H1 (cell line): Measurements from ENCODE around the gene MRM2. TPM values are rescaled to one million over a fixed set of nuclear protein-coding genes. Genes with fewer than 3 reads are reported as not detected.

Experiments
- CTCF ChIA-PET: fragments of 300-600 bp; sonication (Branson Sonifier 250); formaldehyde crosslinking; loops from one replicate; lab custom pipeline; 2021; ENCODE audit not compliant: partially characterized antibody; lab: Charles Lee
- POLR2A ChIA-PET: fragments of 300-600 bp; sonication (Branson Sonifier 250); formaldehyde crosslinking; loops from one replicate; lab custom pipeline; 2021; ENCODE audit warnings: inconsistent platforms; ENCODE audit not compliant: partially characterized antibody; lab: Charles Lee
- DNase-seq, 2 experiments: peaks; one replicate each; pipeline versions ENCODE4 v3.0.0 to v3.0.0-alpha.2; 2010 to 2022; ENCODE audit warnings: low spot score in 2 of 2, low read depth in 1 of 2, mixed read lengths in 1 of 2
- FAIRE-seq: peaks from 2 replicates; lab custom pipeline; 2011; peaks lifted over from hg19 to GRCh38; lab: Jason Lieb, UNC
- H2AFZ ChIP-seq: 2 replicates; pipeline ENCODE4 v1.8.1; 2012; ENCODE audit warnings: low read length, inconsistent platforms
- H2AK5ac ChIP-seq: 2 replicates; pipeline ENCODE4 v1.6.1; 2013; ENCODE audit warnings: low read depth, low read length
- H2BK120ac ChIP-seq: replicated peaks from 2 replicates; pipeline ENCODE3; 2013; ENCODE audit warnings: low read depth, low read length, inconsistent platforms
- H2BK12ac ChIP-seq: 2 replicates; pipeline ENCODE4 v1.6.1; 2013; ENCODE audit warnings: low read depth, low read length
- H2BK15ac ChIP-seq: 2 replicates; pipeline ENCODE4 v1.6.1; 2013; ENCODE audit warnings: low read length
- H2BK20ac ChIP-seq: 2 replicates; pipeline ENCODE4 v1.6.1; 2013; ENCODE audit warnings: low read length
- H2BK5ac ChIP-seq: 2 replicates; pipeline ENCODE4 v1.6.1; 2013; ENCODE audit warnings: low read depth, low read length
- H3K14ac ChIP-seq: 2 replicates; pipeline ENCODE4 v1.6.1; 2013; ENCODE audit warnings: inconsistent platforms; ENCODE audit not compliant: insufficient read length
- H3K18ac ChIP-seq: 2 replicates; pipeline ENCODE4 v1.6.1; 2013; ENCODE audit warnings: low read length; ENCODE audit errors: extremely low read depth
- H3K23ac ChIP-seq: 2 replicates; pipeline ENCODE4 v1.6.1; 2013; ENCODE audit warnings: inconsistent platforms; ENCODE audit not compliant: insufficient read length
- H3K23me2 ChIP-seq: 2 replicates; pipeline ENCODE4 v1.6.1; 2013; ENCODE audit warnings: low read depth, low read length
- H3K27ac ChIP-seq: 2 replicates; pipeline ENCODE4 v1.6.1; 2011; ENCODE audit warnings: low read depth, low read length, inconsistent platforms
- H3K27me3 ChIP-seq, 4 experiments: replicated peaks in 1 of 4; 1 replicate in 1 of 4; 2 replicates in 3 of 4; pipeline versions ENCODE4 v1.6.1 to v1.8.1; 2011 to 2013; ENCODE audit warnings: low read length in 3 of 4, mild to moderate bottlenecking in 3 of 4, inconsistent platforms in 2 of 4, mixed read lengths in 2 of 4, moderate library complexity in 1 of 4; ENCODE audit not compliant: control insufficient read depth in 3 of 4, insufficient read depth in 3 of 4; ENCODE audit errors: extremely low read depth in 1 of 4
- H3K36me3 ChIP-seq, 4 experiments: 2 replicates each; pipeline versions ENCODE4 v1.6.1 to v1.8.1; 2011 to 2013; ENCODE audit warnings: mild to moderate bottlenecking in 4 of 4, low read length in 3 of 4, moderate library complexity in 2 of 4, control low read depth in 1 of 4, inconsistent platforms in 1 of 4; ENCODE audit not compliant: insufficient read depth in 4 of 4, control insufficient read depth in 2 of 4
- H3K4ac ChIP-seq: replicated peaks from 2 replicates; pipeline ENCODE3; 2013; ENCODE audit warnings: low read length, low read depth, mixed read lengths, inconsistent platforms; ENCODE audit not compliant: insufficient read length
- H3K4me1 ChIP-seq, 4 experiments: replicated peaks in 1 of 4; 1 replicate in 1 of 4; 2 replicates in 3 of 4; pipeline versions ENCODE4 v1.6.1 to v1.8.1; 2011 to 2013; ENCODE audit warnings: low read length in 3 of 4, inconsistent platforms in 2 of 4, mixed read lengths in 1 of 4; ENCODE audit not compliant: insufficient read depth in 4 of 4, control insufficient read depth in 3 of 4
- H3K4me2 ChIP-seq, 2 experiments: 2 replicates each; pipeline versions ENCODE4 v1.6.1 to v1.8.1; 2011 to 2013; ENCODE audit warnings: low read depth in 2 of 2, low read length in 2 of 2, control low read depth in 1 of 2, inconsistent platforms in 1 of 2, mild to moderate bottlenecking in 1 of 2; ENCODE audit not compliant: insufficient read depth in 1 of 2
- H3K4me3 ChIP-seq, 4 experiments: fragments of 200-600, 300-600 bp in 1 of 4; sonication (generic), shearing (Covaris generic), sonication (Bioruptor Twin) in 1 of 4; 2 replicates each; pipeline versions ENCODE4 v1.5.1 to v1.8.1; 2011 to 2016; ENCODE audit warnings: low read length in 4 of 4, low read depth in 3 of 4, control low read depth in 2 of 4, inconsistent platforms in 2 of 4, mild to moderate bottlenecking in 2 of 4, mixed read lengths in 1 of 4, moderate library complexity in 1 of 4; ENCODE audit not compliant: insufficient read depth in 2 of 4; ENCODE audit errors: extremely low read depth in 1 of 4
- H3K56ac ChIP-seq: replicated peaks from 2 replicates; pipeline ENCODE3; 2013; ENCODE audit warnings: low read depth, mild to moderate bottlenecking, mixed read lengths, low read length, inconsistent platforms; ENCODE audit not compliant: insufficient read length
- H3K79me1 ChIP-seq: 2 replicates; pipeline ENCODE4 v1.6.1; 2013; ENCODE audit warnings: low read depth, low read length, control low read depth
- H3K79me2 ChIP-seq, 2 experiments: 2 replicates each; pipeline versions ENCODE4 v1.6.1 to v1.8.1; 2012 to 2013; ENCODE audit warnings: low read length in 2 of 2, mild to moderate bottlenecking in 2 of 2, inconsistent platforms in 1 of 2; ENCODE audit not compliant: insufficient read depth in 2 of 2, control insufficient read depth in 1 of 2
- H3K9ac ChIP-seq, 4 experiments: replicated peaks in 1 of 4; 1 replicate in 1 of 4; 2 replicates in 3 of 4; pipeline versions ENCODE4 v1.6.1 to v1.8.1; 2011 to 2013; ENCODE audit warnings: low read depth in 3 of 4, low read length in 3 of 4, control low read depth in 2 of 4, mild to moderate bottlenecking in 2 of 4, moderate library complexity in 2 of 4, inconsistent platforms in 1 of 4; ENCODE audit errors: extremely low read depth in 1 of 4
- H3K9me3 ChIP-seq, 2 experiments: 2 replicates each; pipeline versions ENCODE4 v1.6.1 to v1.8.1; 2012 to 2013; ENCODE audit warnings: mild to moderate bottlenecking in 2 of 2, moderate library complexity in 2 of 2, control low read depth in 1 of 2, inconsistent platforms in 1 of 2, low read depth in 1 of 2, low read length in 1 of 2, mixed read lengths in 1 of 2; ENCODE audit not compliant: insufficient read depth in 2 of 2
- H4K20me1 ChIP-seq, 2 experiments: replicated peaks in 1 of 2; 2 replicates each; pipeline versions ENCODE3 to v1.8.1; 2011 to 2013; ENCODE audit warnings: inconsistent platforms in 2 of 2, low read length in 2 of 2, mild to moderate bottlenecking in 1 of 2; ENCODE audit not compliant: insufficient read depth in 2 of 2, control insufficient read depth in 1 of 2
- H4K5ac ChIP-seq: 2 replicates; pipeline ENCODE4 v1.6.1; 2013; ENCODE audit warnings: low read length, low read depth, mixed read lengths, inconsistent platforms; ENCODE audit not compliant: insufficient read length
- H4K8ac ChIP-seq: 2 replicates; pipeline ENCODE4 v1.8.0; 2013; ENCODE audit warnings: mild to moderate bottlenecking, moderate library complexity, low read length, inconsistent platforms; ENCODE audit not compliant: insufficient read depth; ENCODE audit errors: extremely low read depth
- H4K91ac ChIP-seq: replicated peaks from 2 replicates; pipeline ENCODE3; 2013; ENCODE audit warnings: low read length, mixed read lengths, inconsistent platforms; ENCODE audit not compliant: insufficient read length
- ATF3 ChIP-seq: IDR thresholded peaks from 2 replicates; pipeline ENCODE4 v1.6.1; 2011; ENCODE audit warnings: low read depth, mild to moderate bottlenecking, low read length; ENCODE audit not compliant: insufficient read depth
- MAFK ChIP-seq: IDR thresholded peaks from 2 replicates; pipeline ENCODE4 v1.6.1; 2012; ENCODE audit warnings: low read depth, mild to moderate bottlenecking, improper control_type of control experiment, low read length
- WGBS, 2 experiments: shearing (Covaris generic) in 1 of 2; methylation state at CpG; one replicate each; pipeline versions ENCODE4 v1.1.6 to v1.1.7; 2013 to 2015; ENCODE audit warnings: low lambda C conversion rate in 2 of 2, mixed read lengths in 2 of 2, inconsistent platforms in 1 of 2, low coverage in 1 of 2, missing lambda C conversion rate in 1 of 2; ENCODE audit not compliant: insufficient replicate concordance in 2 of 2, insufficient coverage in 1 of 2, insufficient read length in 1 of 2; ENCODE audit errors: extremely low coverage in 1 of 2, missing lambda C conversion rate in 1 of 2; 5-methylcytosine and 5-hydroxymethylcytosine counted together
- polyA plus RNA-seq, 7 experiments: library from polyadenylated mRNA; depleted of rRNA in 3 of 7; stranded (reverse) in 5 of 7; unstranded in 2 of 7; fragments of >200 nt in 5 of 7; fragments of 200-250 nt in 2 of 7; gene quantifications; 1 replicate in 5 of 7; 2 replicates in 1 of 7; 4 replicates in 1 of 7; pipeline versions ENCODE4 v1.2.1 to v1.2.3, GENCODE V29; 2011 to 2013; ENCODE audit warnings: missing spikeins in 2 of 7, mixed read lengths in 2 of 7
- total RNA-seq: library from RNA; stranded (reverse); fragmentation: NEBNext Ultra II Directional; extraction: Animal tissue kit (Norgen Biotek cat#: 25700); gene quantifications from 2 replicates; pipeline ENCODE4 v1.2.1, GENCODE V29; 2021

Gene MRM2
- total and polyA plus RNA-seq, 2 of the 8 experiments (the other 6 are each of a cell fraction or from before 2014, with no cell fraction given): 17.2 to 38.6 TPM

GRCh38 chr7:2283074-2283473, 41.1 kb upstream of the MRM2 start:
- Histone ChIP-seq H2BK5ac (peak overlapping the region; percentile 73; the same call in 1 of the 2 replicates), H3K79me2 (peaks cover 0 to 15% of the 10 kb centered on the region in 2 experiments; a peak in 1 of 4 replicates), H4K91ac (no peak overlapping the region), H2BK15ac (no peak overlapping the region), H3K4me1 (peaks cover 0 to 10% (median 2%) of the 10 kb centered on the region in 4 experiments; a peak in 4 of 7 replicates), H2BK12ac (no peak overlapping the region), H3K18ac (no peak overlapping the region; the same call in 1 of the 2 replicates), H3K27me3 (no peaks in the 10 kb centered on the region), H2BK20ac (no peak overlapping the region), H2AFZ (no peak overlapping the region)
- FAIRE-seq: no peak
- no peak for DNase-seq
- WGBS, 2 experiments: 92% methylated on average over 16 of the region's 20 CpGs; no CpG with 5 or more reads in 1 of the 2 experiments
- no peak for TF ChIP-seq ATF3
- TF ChIP-seq MAFK: peak; percentile 67; the same call in 1 of the 2 replicates
- TF ChIP-seq, all 59 proteins: peak for 1
- POLR2A ChIA-PET: interaction anchor here (1.1 to 1.6 kb wide), 3 partner anchors 13 to 76 kb away, joined by 3 read pairs; no protein-coding TSS in a partner anchor
- Histone ChIP-seq H3K4me3 (no peak overlapping the region), H3K9ac (no peak overlapping the region), H3K36me3 (no peaks in the 10 kb centered on the region), H2AK5ac (no peak overlapping the region), H3K27ac (no peak overlapping the region), H3K14ac (no peak overlapping the region), H3K9me3 (no peaks in the 10 kb centered on the region), H4K20me1 (peaks cover 0 to 8% of the 10 kb centered on the region in 2 experiments), H3K23me2 (no peaks in the 10 kb centered on the region; the same call in 1 of the 2 replicates), H3K4me2 (no peak overlapping the region), H2BK120ac (no peak overlapping the region), H4K5ac (no peak overlapping the region), H3K79me1 (no peaks in the 10 kb centered on the region; the same call in 1 of the 2 replicates), H3K56ac (no peak overlapping the region), H4K8ac (no peak overlapping the region), H3K4ac (no peak overlapping the region), H3K23ac (no peak overlapping the region)
- CTCF ChIA-PET: interaction anchor here (0.9 to 1.3 kb wide), 4 partner anchors 10 to 65 kb away, joined by 3 read pairs; no protein-coding TSS in a partner anchor
